A673 (cell line): ENCODE measurements around the gene GSAP.

Experiments
- EZH2 ChIP-seq: fragments of 200-600 bp; sonication (generic); IDR thresholded peaks from 2 replicates; pipeline ENCODE4 v1.6.1; 2017; ENCODE audit warnings: borderline replicate concordance, low read depth, mild to moderate bottlenecking, mixed read lengths, antibody characterized with exemption, low read length; ENCODE audit not compliant: poor library complexity, severe bottlenecking
- TF ChIP-seq, protein P1 (sequence below): fragments of 300-800, 200-600 bp; sonication (generic); conservative IDR thresholded peaks from 2 replicates; pipeline ENCODE4 v1.5.1; 2017; ENCODE audit warnings: low read depth, mild to moderate bottlenecking, antibody characterized with exemption, low read length, moderate library complexity, mixed read lengths

GRCh38 chr7:77293046-77293445 lies 123.1 kb downstream of the GSAP start:
- TF ChIP-seq, protein P1, sequence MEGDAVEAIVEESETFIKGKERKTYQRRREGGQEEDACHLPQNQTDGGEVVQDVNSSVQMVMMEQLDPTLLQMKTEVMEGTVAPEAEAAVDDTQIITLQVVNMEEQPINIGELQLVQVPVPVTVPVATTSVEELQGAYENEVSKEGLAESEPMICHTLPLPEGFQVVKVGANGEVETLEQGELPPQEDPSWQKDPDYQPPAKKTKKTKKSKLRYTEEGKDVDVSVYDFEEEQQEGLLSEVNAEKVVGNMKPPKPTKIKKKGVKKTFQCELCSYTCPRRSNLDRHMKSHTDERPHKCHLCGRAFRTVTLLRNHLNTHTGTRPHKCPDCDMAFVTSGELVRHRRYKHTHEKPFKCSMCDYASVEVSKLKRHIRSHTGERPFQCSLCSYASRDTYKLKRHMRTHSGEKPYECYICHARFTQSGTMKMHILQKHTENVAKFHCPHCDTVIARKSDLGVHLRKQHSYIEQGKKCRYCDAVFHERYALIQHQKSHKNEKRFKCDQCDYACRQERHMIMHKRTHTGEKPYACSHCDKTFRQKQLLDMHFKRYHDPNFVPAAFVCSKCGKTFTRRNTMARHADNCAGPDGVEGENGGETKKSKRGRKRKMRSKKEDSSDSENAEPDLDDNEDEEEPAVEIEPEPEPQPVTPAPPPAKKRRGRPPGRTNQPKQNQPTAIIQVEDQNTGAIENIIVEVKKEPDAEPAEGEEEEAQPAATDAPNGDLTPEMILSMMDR = no peak
- no peak for TF ChIP-seq EZH2
